Measurements from ENCODE around the gene EEF2K. TPM values are rescaled to one million over a fixed set of nuclear protein-coding genes. Genes with fewer than 3 reads are reported as not detected.

EEF2K gene
- total RNA-seq, 4 donors from 2014 or later, result 15.6 to 21.3 (median 19.9) TPM

- WGBS, 2 donors, result 81 to 92% methylated on average over 9 of the region's 9 CpGs
- Histone ChIP-seq H3K4me3 (replicated peaks in 1 of 3) (no peak overlapping the region), H3K27me3 (no peaks in the 10 kb centered on the region), H3K4me1 (peaks cover 0 to 15% of the 10 kb centered on the region in 2 donors), H3K36me3 (no peaks in the 10 kb centered on the region), H3K9me3 (no peaks in the 10 kb centered on the region), H3K27ac (no peak overlapping the region)
- intact Hi-C loops (cut with DNase I), result no loop called here
- no peak for TF ChIP-seq POLR2A (IDR thresholded peaks at IDR 0.05)
- TF ChIP-seq CTCF (IDR thresholded peaks at IDR 0.05), result no peak
- DNase-seq, result no peak
Observed at GRCh38 chr16:22235839-22236745, 30.0 kb downstream of the EEF2K start.

- Histone ChIP-seq H3K9me3 (no peaks in the 10 kb centered on the region), H3K4me1 (peaks cover 0 to 4% of the 10 kb centered on the region in 2 donors), H3K27me3 (no peaks in the 10 kb centered on the region), H3K27ac (no peak overlapping the region), H3K4me3 (replicated peaks in 1 of 3) (no peak overlapping the region), H3K36me3 (no peaks in the 10 kb centered on the region)
- DNase-seq, result no peak
- 87 to 91% methylated on average over 14 of the region's 14 CpGs for WGBS, 2 donors
- intact Hi-C loops (cut with DNase I), result no loop called here
- no peak for TF ChIP-seq CTCF (IDR thresholded peaks at IDR 0.05)
- TF ChIP-seq POLR2A (IDR thresholded peaks at IDR 0.05), result no peak
Observed at GRCh38 chr16:22239131-22239805, 33.2 kb downstream of the EEF2K start.

- intact Hi-C loops (cut with DNase I), result no loop called here
- no peak overlapping the region for H3K4me3 ChIP-seq (replicated peaks in 1 of 3)
- H3K36me3 ChIP-seq, result no peaks in the 10 kb centered on the region
- no peak overlapping the region for H3K27ac ChIP-seq
- H3K9me3 ChIP-seq, result no peaks in the 10 kb centered on the region
- DNase-seq, result no peak
- no peaks in the 10 kb centered on the region for H3K27me3 ChIP-seq
- WGBS, 2 donors, result 74 to 84% methylated on average over 3 of the region's 3 CpGs
- TF ChIP-seq CTCF (IDR thresholded peaks at IDR 0.05) (no peak), POLR2A (IDR thresholded peaks at IDR 0.05) (no peak)
- peaks cover 0 to 4% of the 10 kb centered on the region in 2 donors for H3K4me1 ChIP-seq
Observed at GRCh38 chr16:22240023-22240710, 34.1 kb downstream of the EEF2K start.

GRCh38 chr16:22250522-22250921 lies 44.4 kb downstream of the EEF2K start:
- Histone ChIP-seq H3K4me1 (no peaks in the 10 kb centered on the region), H3K4me3 (replicated peaks in 1 of 3) (no peak overlapping the region), H3K9me3 (no peaks in the 10 kb centered on the region), H3K36me3 (peaks cover 22 to 28% of the 10 kb centered on the region in 2 donors), H3K27me3 (no peaks in the 10 kb centered on the region), H3K27ac (no peak overlapping the region)
- intact Hi-C loops (cut with DNase I), result no loop called here
- TF ChIP-seq POLR2A (IDR thresholded peaks at IDR 0.05) (no peak), CTCF (IDR thresholded peaks at IDR 0.05) (no peak)
- DNase-seq, result no peak
- WGBS, 2 donors, result 92 to 95% methylated on average over 6 of the region's 6 CpGs

All from thyroid gland (tissue), 4 donors.